ENCODE measurements around the gene NSMCE1. TPM values are rescaled to one million over a fixed set of nuclear protein-coding genes. Genes with fewer than 3 reads are reported as not detected.
A peak's percentile ranks its signal among the peaks of the same experiment; 100 is the strongest.

The NSMCE1 gene
- total RNA-seq, 1 experiment from 2014 or later = 19.3 TPM

GRCh38 chr16:27225536-27226360 is 42.8 kb downstream of the NSMCE1 start:
- H4K91ac ChIP-seq (ENCODE audit: insufficient read length, low read depth, low read length) = no peak overlapping the region
- WGBS (ENCODE audit: extremely low coverage, insufficient read length, low lambda C conversion rate) = no CpG with 5 or more reads among the region's 27 CpGs
- no peak overlapping the region for H4K5ac ChIP-seq (ENCODE audit: insufficient read length, low read depth, low read length)
- Mint-ChIP-seq H3K9me3 (no peaks in the 10 kb centered on the region), H3K27me3 (ENCODE audit: low read depth) (no peaks in the 10 kb centered on the region), H3K36me3 (ENCODE audit: insufficient read depth in 1 of 3, low read depth in 3 of 3) (no peaks in the 10 kb centered on the region), H3K27ac (peak overlapping the region in 2 of 3 experiments; percentile 34 to 41; a peak in 3 of 7 replicates), H3K4me1 (peaks cover 4 to 7% of the 10 kb centered on the region in 2 experiments; a peak in 2 of 4 replicates), H3K4me3 (no peak overlapping the region)
- no peak overlapping the region for H4K8ac ChIP-seq (replicated peaks; ENCODE audit: insufficient read length, low read depth, low read length)
- no peak overlapping the region for H3K56ac ChIP-seq (ENCODE audit: insufficient read length, low read depth, low read length)
- H2AK5ac ChIP-seq (ENCODE audit: insufficient read length, low read length) = no peak overlapping the region
- H2AFZ ChIP-seq (ENCODE audit: low read length) = no peak overlapping the region
- no peaks in the 10 kb centered on the region for H3K27me3 ChIP-seq (ENCODE audit: insufficient read depth, low read length)
- H3K18ac ChIP-seq (ENCODE audit: insufficient read length, low read depth, low read length) = no peak overlapping the region
- no peak overlapping the region for H3K23ac ChIP-seq (ENCODE audit: insufficient read length, low read depth, low read length)
- H3K14ac ChIP-seq (ENCODE audit: insufficient read depth, low read length) = no peak overlapping the region
- H2BK20ac ChIP-seq (ENCODE audit: low read depth, low read length, poor library complexity, severe bottlenecking) = no peak overlapping the region
- H3K4ac ChIP-seq (ENCODE audit: low read depth, low read length) = no peak overlapping the region
- no peak for DNase-seq
- H3K27ac ChIP-seq (ENCODE audit: insufficient read length, low read depth, low read length) = no peak overlapping the region
- H3K79me2 ChIP-seq (ENCODE audit: insufficient read depth, low read length) = no peaks in the 10 kb centered on the region
- no peak overlapping the region for H3K9ac ChIP-seq (ENCODE audit: extremely low read depth, insufficient read length, low read length)
- H3K4me2 ChIP-seq (ENCODE audit: insufficient read depth, insufficient read length, low read length) = no peak overlapping the region
- H2BK5ac ChIP-seq (ENCODE audit: insufficient read length, low read length) = no peak overlapping the region
- H2BK12ac ChIP-seq (ENCODE audit: insufficient read length, low read depth, low read length) = no peak overlapping the region
- H2BK120ac ChIP-seq (ENCODE audit: low read depth, low read length, poor library complexity, severe bottlenecking) = no peak overlapping the region
- no peak overlapping the region for H3T11ph ChIP-seq (ENCODE audit: low read length)
- no peaks in the 10 kb centered on the region for H3K79me1 ChIP-seq (ENCODE audit: insufficient read depth, low read depth, low read length, poor library complexity, severe bottlenecking)
- no peaks in the 10 kb centered on the region for H3K23me2 ChIP-seq (ENCODE audit: insufficient read length, low read depth, low read length, poor library complexity, severe bottlenecking)
- H2BK15ac ChIP-seq (ENCODE audit: low read depth, low read length) = no peak overlapping the region
- TF ChIP-seq CTCF (conservative IDR thresholded peaks at IDR 0.05) = peak; percentile 20; the same call in 1 of the 3 replicates
- H3K4me1 ChIP-seq (ENCODE audit: insufficient read depth, low read length) = no peaks in the 10 kb centered on the region
- H4K20me1 ChIP-seq (ENCODE audit: control insufficient read depth, insufficient read depth, insufficient read length) = no peaks in the 10 kb centered on the region
- H3K9me3 ChIP-seq (ENCODE audit: control insufficient read depth, low read depth, low read length) = no peaks in the 10 kb centered on the region

Measured in H9 (cell line).